Progenitor cell of endocrine pancreas (in vitro differentiated cells): ENCODE measurements around the gene AHR. TPM values are rescaled to one million over a fixed set of nuclear protein-coding genes. Genes with fewer than 3 reads are reported as not detected.

Source experiments
- DNase-seq: peaks from one replicate; pipeline ENCODE4 v3.0.0; 2021; ENCODE audit warnings: low spot score; ENCODE audit not compliant: unreplicated experiment
- H3K27ac Mint-ChIP-seq: 2 replicates; pipeline ENCODE4 v1.8.0; 2021; ENCODE audit warnings: mild to moderate bottlenecking, moderate library complexity, mixed read lengths
- H3K27me3 Mint-ChIP-seq: 2 replicates; pipeline ENCODE4 v1.8.0; 2021; ENCODE audit warnings: mixed read lengths
- H3K36me3 Mint-ChIP-seq: 2 replicates; pipeline ENCODE4 v1.8.0; 2022; ENCODE audit warnings: mixed read lengths; ENCODE audit not compliant: insufficient read depth
- H3K4me1 Mint-ChIP-seq: 2 replicates; pipeline ENCODE4 v1.8.0; 2021; ENCODE audit warnings: low read depth, mixed read lengths
- H3K4me3 Mint-ChIP-seq: 2 replicates; pipeline ENCODE4 v1.8.0; 2021; ENCODE audit warnings: low read depth, mild to moderate bottlenecking, moderate library complexity, mixed read lengths
- H3K9me3 Mint-ChIP-seq: 2 replicates; pipeline ENCODE4 v1.8.0; 2021; ENCODE audit warnings: low read depth, mixed read lengths
- CTCF ChIP-seq: fragments of 200-600 bp; sonication (generic); IDR thresholded peaks from one replicate; pipeline ENCODE4 v1.5.0; 2021; ENCODE audit warnings: antibody characterized with exemption, mild to moderate bottlenecking; ENCODE audit not compliant: unreplicated experiment
- total RNA-seq: library from RNA; stranded (reverse); gene quantifications from 2 replicates; pipeline ENCODE4 v1.2.1, GENCODE V29; 2021

Gene AHR
- total RNA-seq, 1 donor from 2014 or later, result 15.1 TPM

DNA sequence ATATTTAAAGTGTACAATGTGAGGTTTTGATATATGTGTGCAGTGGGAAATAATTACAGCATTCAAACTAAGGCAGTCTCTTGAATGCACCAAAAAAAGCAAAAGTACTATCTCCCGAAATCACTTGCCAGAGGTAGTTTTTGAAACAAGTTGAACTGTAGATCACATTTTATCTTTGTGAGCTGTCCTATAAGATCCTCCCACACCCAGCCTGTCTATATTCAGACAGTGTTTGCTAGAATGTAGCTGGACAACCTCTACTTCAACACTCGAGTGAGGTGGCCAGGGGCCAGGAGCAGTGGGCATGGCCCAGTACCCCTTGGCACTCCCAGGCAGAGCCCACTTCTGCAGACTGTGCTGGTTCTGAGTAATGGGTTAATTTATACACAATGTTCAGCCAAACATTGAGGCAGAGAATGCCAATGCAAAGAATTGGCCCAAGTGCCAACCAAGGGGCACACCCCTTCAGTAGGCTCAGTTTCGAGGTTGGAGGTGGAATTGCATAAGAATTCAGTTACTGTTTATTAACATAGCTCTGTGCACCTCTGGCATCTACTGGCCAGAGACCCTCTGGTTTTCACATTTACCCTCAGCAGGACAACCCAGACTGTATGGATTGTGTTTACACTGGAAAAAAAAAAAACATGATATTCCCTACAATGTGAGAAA is 70.5 kb downstream of the AHR start:
- Mint-ChIP-seq H3K27ac (no peak overlapping the region), H3K27me3 (no peaks in the 10 kb centered on the region), H3K9me3 (no peaks in the 10 kb centered on the region), H3K4me1 (peaks cover 8% of the 10 kb centered on the region), H3K36me3 (no peaks in the 10 kb centered on the region), H3K4me3 (no peak overlapping the region)
- DNase-seq, result no peak
- no peak for TF ChIP-seq CTCF

- no peaks in the 10 kb centered on the region for H3K36me3 Mint-ChIP-seq
- H3K27me3 Mint-ChIP-seq, result no peaks in the 10 kb centered on the region
- no peak overlapping the region for H3K4me3 Mint-ChIP-seq
- no peak for TF ChIP-seq CTCF
- peaks cover 8% of the 10 kb centered on the region for H3K4me1 Mint-ChIP-seq
- H3K27ac Mint-ChIP-seq, result no peak overlapping the region
- DNase-seq, result no peak
- no peaks in the 10 kb centered on the region for H3K9me3 Mint-ChIP-seq
Measured at GRCh38 chr7:17369691-17370426, 71.4 kb downstream of the AHR start.

DNA sequence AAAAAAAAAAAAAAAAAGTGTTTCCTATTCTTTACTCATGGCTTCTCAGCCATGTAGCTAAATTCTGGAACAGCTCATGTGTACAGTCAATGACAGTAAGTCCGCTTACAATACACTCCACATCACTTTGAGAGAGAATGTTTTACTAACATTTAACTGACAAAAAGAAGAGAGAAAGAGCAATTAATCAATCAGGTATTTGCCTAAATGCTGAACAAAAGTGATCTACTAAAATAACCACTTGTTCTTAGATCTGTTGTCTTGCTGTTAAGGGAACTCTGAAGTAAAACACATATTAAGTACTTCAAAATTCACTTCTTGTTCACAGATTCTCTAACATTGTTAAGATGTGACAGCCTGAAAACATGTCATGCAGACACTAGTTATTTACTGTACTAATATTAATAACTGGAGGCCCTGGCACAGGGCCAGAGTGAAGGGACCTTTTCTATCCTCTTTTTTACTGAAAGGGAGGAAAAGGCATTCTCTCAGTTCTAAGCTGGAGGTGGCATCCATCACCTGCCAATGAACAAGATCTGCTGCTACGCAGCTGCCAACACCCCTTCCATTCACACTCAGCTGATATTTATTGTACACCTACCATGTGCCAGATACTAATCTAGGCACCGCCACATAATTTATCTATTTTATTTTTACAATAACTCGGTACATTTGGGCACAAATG is 72.6 kb downstream of the AHR start:
- DNase-seq, result no peak
- H3K27ac Mint-ChIP-seq, result no peak overlapping the region
- H3K27me3 Mint-ChIP-seq, result no peaks in the 10 kb centered on the region
- H3K4me3 Mint-ChIP-seq, result no peak overlapping the region
- no peaks in the 10 kb centered on the region for H3K36me3 Mint-ChIP-seq
- no peaks in the 10 kb centered on the region for H3K9me3 Mint-ChIP-seq
- peaks cover 8% of the 10 kb centered on the region for H3K4me1 Mint-ChIP-seq
- TF ChIP-seq CTCF, result no peak

DNA sequence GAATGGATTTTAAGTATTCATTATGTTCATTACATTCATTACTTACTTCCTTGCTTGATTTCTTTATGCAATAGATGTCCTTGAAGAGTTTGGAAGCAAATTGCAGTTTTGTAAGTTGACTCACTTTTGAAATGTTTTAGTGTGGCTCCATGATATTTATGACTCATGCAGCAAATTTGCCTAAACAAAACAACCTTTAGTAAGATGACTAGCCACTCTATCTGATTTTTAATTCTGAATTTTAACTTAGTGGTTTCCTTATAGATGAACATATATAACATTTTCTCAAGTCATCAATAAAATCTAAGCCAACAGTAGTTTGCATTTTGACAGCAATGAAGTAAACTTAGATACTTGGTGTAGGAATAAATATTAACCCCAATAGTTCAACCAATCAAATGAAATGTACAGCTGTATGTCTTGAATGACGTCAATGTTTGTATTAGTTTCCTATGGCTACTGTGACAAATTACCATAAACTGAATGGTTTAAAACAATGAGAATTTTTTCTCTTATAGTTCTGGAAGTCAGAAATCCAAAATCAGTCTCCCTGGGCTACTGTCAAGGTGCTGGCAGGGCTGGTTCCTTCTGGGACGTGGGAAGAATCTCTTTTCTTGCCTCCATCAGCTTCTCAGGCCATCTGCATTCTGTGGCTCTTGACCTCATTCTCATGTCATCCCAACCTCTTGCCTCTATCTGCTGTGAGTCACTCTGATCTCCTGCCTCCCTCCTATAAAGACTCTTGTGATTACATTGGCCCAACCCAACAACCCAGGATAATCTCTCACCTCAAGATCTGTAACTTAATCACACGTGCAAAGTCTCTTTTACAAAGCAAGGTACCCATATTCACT is 73.4 kb downstream of the AHR start:
- DNase-seq, result no peak
- peaks cover 8% of the 10 kb centered on the region for H3K4me1 Mint-ChIP-seq
- TF ChIP-seq CTCF, result no peak
- no peak overlapping the region for H3K27ac Mint-ChIP-seq
- no peaks in the 10 kb centered on the region for H3K9me3 Mint-ChIP-seq
- H3K36me3 Mint-ChIP-seq, result no peaks in the 10 kb centered on the region
- H3K27me3 Mint-ChIP-seq, result no peaks in the 10 kb centered on the region
- no peak overlapping the region for H3K4me3 Mint-ChIP-seq

DNA sequence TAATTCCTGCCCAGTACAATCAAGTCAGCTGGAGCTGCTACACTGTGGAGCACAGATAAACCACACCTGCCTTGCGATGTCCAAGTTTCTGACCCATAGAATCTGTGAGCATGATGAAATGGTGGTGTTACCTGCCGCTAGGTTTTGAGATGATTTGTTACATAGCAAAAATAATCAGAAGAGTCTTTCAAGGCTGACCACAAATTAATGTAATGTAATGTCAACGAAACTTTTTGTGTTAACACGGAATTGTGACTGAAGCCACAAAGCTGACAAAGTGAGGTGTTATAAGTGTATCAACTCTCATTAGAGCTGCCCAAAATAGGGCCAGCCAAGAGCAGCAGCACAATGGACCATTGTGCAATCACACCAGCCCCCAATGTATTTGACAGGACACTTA is 75.7 kb downstream of the AHR start:
- Mint-ChIP-seq H3K4me3 (no peak overlapping the region), H3K27ac (no peak overlapping the region), H3K36me3 (no peaks in the 10 kb centered on the region), H3K9me3 (no peaks in the 10 kb centered on the region), H3K27me3 (no peaks in the 10 kb centered on the region), H3K4me1 (peaks cover 8% of the 10 kb centered on the region)
- no peak for DNase-seq
- no peak for TF ChIP-seq CTCF
